ENCODE measurements around the gene NKD1.

DNA sequence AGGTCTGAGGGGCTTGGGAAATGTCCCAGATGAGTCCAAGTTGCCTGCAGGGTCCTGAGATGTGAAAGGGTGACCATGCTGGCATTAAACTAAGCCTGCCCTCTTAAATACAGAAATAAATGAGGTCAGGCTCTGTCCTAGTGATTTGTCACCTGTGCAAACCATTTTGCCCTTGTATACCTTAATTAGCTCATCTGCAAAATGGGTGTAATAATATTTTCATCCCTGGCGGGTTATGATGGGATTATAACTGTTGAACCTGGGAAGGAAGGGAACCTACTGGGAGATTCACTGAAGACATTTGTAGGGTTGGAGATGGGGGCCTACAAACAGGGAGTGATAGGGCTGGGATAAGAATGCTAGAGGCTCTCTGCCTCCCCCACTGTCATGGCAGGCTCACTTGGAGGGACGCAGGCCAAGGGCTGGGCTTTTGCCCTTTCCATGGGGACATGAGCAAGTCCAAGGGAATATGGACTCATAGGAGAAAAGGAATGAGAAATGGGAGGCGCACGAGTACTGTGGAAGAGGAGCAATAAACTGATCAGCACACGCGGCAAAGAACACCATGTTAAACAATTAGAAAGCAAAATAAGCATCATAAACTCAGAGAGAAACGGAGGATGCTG, 4.4 kb downstream of the NKD1 start:
- TF ChIP-seq, protein P1, sequence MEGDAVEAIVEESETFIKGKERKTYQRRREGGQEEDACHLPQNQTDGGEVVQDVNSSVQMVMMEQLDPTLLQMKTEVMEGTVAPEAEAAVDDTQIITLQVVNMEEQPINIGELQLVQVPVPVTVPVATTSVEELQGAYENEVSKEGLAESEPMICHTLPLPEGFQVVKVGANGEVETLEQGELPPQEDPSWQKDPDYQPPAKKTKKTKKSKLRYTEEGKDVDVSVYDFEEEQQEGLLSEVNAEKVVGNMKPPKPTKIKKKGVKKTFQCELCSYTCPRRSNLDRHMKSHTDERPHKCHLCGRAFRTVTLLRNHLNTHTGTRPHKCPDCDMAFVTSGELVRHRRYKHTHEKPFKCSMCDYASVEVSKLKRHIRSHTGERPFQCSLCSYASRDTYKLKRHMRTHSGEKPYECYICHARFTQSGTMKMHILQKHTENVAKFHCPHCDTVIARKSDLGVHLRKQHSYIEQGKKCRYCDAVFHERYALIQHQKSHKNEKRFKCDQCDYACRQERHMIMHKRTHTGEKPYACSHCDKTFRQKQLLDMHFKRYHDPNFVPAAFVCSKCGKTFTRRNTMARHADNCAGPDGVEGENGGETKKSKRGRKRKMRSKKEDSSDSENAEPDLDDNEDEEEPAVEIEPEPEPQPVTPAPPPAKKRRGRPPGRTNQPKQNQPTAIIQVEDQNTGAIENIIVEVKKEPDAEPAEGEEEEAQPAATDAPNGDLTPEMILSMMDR (IDR thresholded peaks at IDR 0.05), result no peak
- TF ChIP-seq POLR2A (IDR thresholded peaks at IDR 0.05), result no peak

All from uterus (tissue), 2 donors.